Measurements from ENCODE around the gene RBL2.
"Not testable (repeated sequence)": the region's sequence is repeated elsewhere in the genome, so short reads cannot be mapped to it uniquely, and the experiment has no call there.

RBL2 gene

DNA sequence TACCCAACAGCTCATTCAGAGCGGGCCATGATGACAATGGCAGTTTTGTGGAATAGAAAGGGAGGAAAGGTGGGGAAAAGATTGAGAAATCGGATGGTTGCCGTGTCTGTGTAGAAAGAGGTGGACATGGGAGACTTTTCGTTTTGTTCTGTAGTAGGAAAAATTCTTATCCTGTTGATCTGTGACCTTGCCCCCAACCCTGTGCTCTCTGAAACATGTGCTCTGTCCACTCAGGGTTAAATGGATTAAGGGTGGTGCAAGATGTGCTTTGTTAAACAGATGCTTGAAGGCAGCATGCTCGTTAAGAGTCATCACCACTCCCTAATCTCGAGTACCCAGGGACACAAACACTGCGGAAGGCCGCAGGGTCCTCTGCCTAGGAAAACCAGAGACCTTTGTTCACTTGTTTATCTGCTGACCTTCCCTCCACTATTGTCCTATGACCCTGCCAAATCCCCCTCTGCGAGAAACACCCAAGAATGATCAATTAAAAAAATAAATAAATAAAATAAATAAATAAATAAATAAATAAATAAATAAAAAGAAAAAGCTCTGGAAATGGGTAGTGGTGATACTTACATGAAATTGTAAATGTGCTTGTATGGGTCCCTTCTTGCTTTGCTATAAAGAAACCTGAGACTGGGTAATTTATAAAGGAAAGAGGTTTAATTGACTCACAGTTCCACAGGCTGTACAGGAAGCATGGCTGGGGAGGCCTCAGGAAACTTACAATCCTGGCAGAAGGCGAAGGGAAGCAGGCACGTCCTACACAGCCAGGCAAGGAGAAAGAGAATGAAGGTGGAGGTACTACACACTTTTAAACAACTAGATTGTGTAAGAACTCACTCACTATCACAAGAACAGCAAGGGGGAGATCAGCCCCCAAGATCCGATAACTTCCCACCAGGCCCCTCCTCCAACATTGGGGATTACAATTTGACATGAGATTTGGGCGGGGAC is 105.8 kb downstream of the RBL2 start:
- not testable (repeated sequence) for DNase-seq
